HEK293 (cell line): ENCODE results near the gene IQCF2.
A peak's percentile ranks its signal among the peaks of the same experiment; 100 is the strongest.

Source experiments
- CTCF ChIA-PET: fragments of 350-600 bp; formaldehyde crosslinking; extraction: SDS; loops from one replicate; lab custom pipeline; 2021; ENCODE audit warnings: antibody characterized with exemption; lab: Yijun Ruan, JAX
- POLR2A ChIA-PET: fragments of 300-600 bp; formaldehyde crosslinking; extraction: SDS; loops from one replicate; lab custom pipeline; 2020; ENCODE audit warnings: antibody characterized with exemption, inconsistent platforms; lab: Yijun Ruan, JAX
- H3K27ac ChIP-seq: fragments of 200-500 bp; sonication (Bioruptor generic); 2 replicates; pipeline ENCODE4 v1.5.1; 2014; ENCODE audit warnings: low read depth, low read length, control low read depth, inconsistent platforms; ENCODE audit errors: extremely low read depth
- H3K36me3 ChIP-seq, 2 experiments: fragments of 200-500 bp in 1 of 2; sonication (Bioruptor generic) in 1 of 2; 1 replicate in 1 of 2; 2 replicates in 1 of 2; pipeline ENCODE4 v1.5.1; 2014 to 2017; ENCODE audit warnings: inconsistent platforms in 2 of 2, low read length in 2 of 2; ENCODE audit not compliant: control insufficient read depth in 2 of 2, insufficient read depth in 1 of 2
- H3K4me1 ChIP-seq: fragments of 200-500 bp; sonication (Bioruptor generic); 2 replicates; pipeline ENCODE4 v1.5.1; 2014; ENCODE audit warnings: mild to moderate bottlenecking, low read length, inconsistent platforms; ENCODE audit not compliant: control insufficient read depth, insufficient read depth
- H3K4me3 ChIP-seq: 2 replicates; pipeline ENCODE4 v1.5.1; 2011; ENCODE audit warnings: low read depth, mild to moderate bottlenecking, control low read depth, low read length, moderate library complexity
- H3K9me3 ChIP-seq: fragments of 200-500 bp; sonication (Bioruptor generic); 2 replicates; pipeline ENCODE4 v1.5.1; 2014; ENCODE audit warnings: low read depth, low read length, inconsistent platforms; ENCODE audit not compliant: control insufficient read depth, insufficient read depth
- EGR2 ChIP-seq: fragments of 450-650 bp; formaldehyde crosslinking; IDR thresholded peaks from 2 replicates; pipeline ENCODE4 v1.5.1; 2016; ENCODE audit warnings: low read depth, missing biosample characterization, missing genetic modification characterization
- KLF16 ChIP-seq: fragments of 450-650 bp; formaldehyde crosslinking; IDR thresholded peaks from 2 replicates; pipeline ENCODE4 v1.5.1; 2017; ENCODE audit warnings: missing biosample characterization, missing genetic modification characterization
- PBX3 ChIP-seq: sonication (generic); formaldehyde crosslinking; IDR thresholded peaks from 2 replicates; pipeline ENCODE4 v1.8.1; 2022; ENCODE audit warnings: mild to moderate bottlenecking, moderate library complexity, missing genetic modification reagents
- PRDM1 ChIP-seq: fragments of 450-650 bp; formaldehyde crosslinking; IDR thresholded peaks from 2 replicates; pipeline ENCODE4; 2016; ENCODE audit warnings: missing biosample characterization, missing genetic modification characterization
- SALL2 ChIP-seq: fragments of 450-650 bp; formaldehyde crosslinking; IDR thresholded peaks from 2 replicates; pipeline ENCODE4 v1.5.0; 2017; ENCODE audit warnings: missing biosample characterization, mild to moderate bottlenecking, missing genetic modification characterization, borderline replicate concordance
- ZFHX2 ChIP-seq: fragments of 450-650 bp; formaldehyde crosslinking; conservative IDR thresholded peaks from 2 replicates; pipeline ENCODE4 v1.5.1; 2016; ENCODE audit warnings: missing biosample characterization, missing genetic modification characterization
- ZFP37 ChIP-seq: fragments of 450-650 bp; formaldehyde crosslinking; IDR thresholded peaks from 2 replicates; pipeline ENCODE4 v1.5.1; 2016; ENCODE audit warnings: missing biosample characterization, missing genetic modification characterization
- ZNF223 ChIP-seq: fragments of 450-650 bp; formaldehyde crosslinking; IDR thresholded peaks from 2 replicates; pipeline ENCODE4 v1.5.1; 2016; ENCODE audit warnings: missing biosample characterization, missing genetic modification characterization
- ZNF398 ChIP-seq: fragments of 450-650 bp; formaldehyde crosslinking; IDR thresholded peaks from 2 replicates; pipeline ENCODE4 v1.5.1; 2017; ENCODE audit warnings: missing biosample characterization, missing genetic modification characterization
- ZNF518A ChIP-seq: fragments of 450-650 bp; formaldehyde crosslinking; conservative IDR thresholded peaks from 2 replicates; pipeline ENCODE4 v1.5.1; 2016; ENCODE audit warnings: low read depth, missing biosample characterization, missing genetic modification characterization
- ZNF548 ChIP-seq: fragments of 450-650 bp; formaldehyde crosslinking; IDR thresholded peaks from 2 replicates; pipeline ENCODE4 v1.5.1; 2016; ENCODE audit warnings: missing biosample characterization, missing genetic modification characterization
- ZNF707 ChIP-seq: fragments of 450-650 bp; formaldehyde crosslinking; IDR thresholded peaks from 2 replicates; pipeline ENCODE4 v1.5.1; 2016; ENCODE audit warnings: missing biosample characterization, missing genetic modification characterization
- ZSCAN30 ChIP-seq: fragments of 450-650 bp; IDR thresholded peaks from 2 replicates; pipeline ENCODE4 v1.5.1; 2018; ENCODE audit warnings: missing biosample characterization, mild to moderate bottlenecking, missing genetic modification characterization, moderate library complexity
- TF ChIP-seq, protein P1 (sequence below): fragments of 450-650 bp; formaldehyde crosslinking; IDR thresholded peaks from 2 replicates; pipeline ENCODE4 v1.5.1; 2016; ENCODE audit warnings: missing biosample characterization, missing genetic modification characterization
- TF ChIP-seq, protein P2 (sequence below): fragments of 450-650 bp; formaldehyde crosslinking; IDR thresholded peaks from 2 replicates; pipeline ENCODE4 v1.5.1; 2016; ENCODE audit warnings: missing biosample characterization, missing genetic modification characterization

IQCF2 gene

GRCh38 chr3:51874889-51875288, 13.5 kb downstream of the IQCF2 start (continued):
- TF ChIP-seq PBX3 (CRISPR knock-in tag) (no peak), SALL2 (tag by site-specific recombination) (no peak), ZNF518A (tag by site-specific recombination) (no peak), KLF16 (no peak), ZNF223 (no peak), PRDM1 (no peak), ZFP37 (tag by site-specific recombination) (no peak), ZNF548 (tag by site-specific recombination) (no peak)
- TF ChIP-seq, protein P1, sequence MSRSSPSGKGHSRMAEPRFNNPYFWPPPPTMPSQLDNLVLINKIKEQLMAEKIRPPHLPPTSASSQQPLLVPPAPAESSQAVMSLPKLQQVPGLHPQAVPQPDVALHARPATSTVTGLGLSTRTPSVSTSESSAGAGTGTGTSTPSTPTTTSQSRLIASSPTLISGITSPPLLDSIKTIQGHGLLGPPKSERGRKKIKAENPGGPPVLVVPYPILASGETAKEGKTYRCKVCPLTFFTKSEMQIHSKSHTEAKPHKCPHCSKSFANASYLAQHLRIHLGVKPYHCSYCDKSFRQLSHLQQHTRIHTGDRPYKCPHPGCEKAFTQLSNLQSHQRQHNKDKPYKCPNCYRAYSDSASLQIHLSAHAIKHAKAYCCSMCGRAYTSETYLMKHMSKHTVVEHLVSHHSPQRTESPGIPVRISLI (tag by site-specific recombination): no peak

- Histone ChIP-seq H3K9me3 (no peaks in the 10 kb centered on the region), H3K4me1 (no peaks in the 10 kb centered on the region), H3K4me3 (no peak within 1 kb of the TSS), H3K27ac (no peak within 1 kb of the TSS), H3K36me3 (no peaks in the 10 kb centered on the region)
- CTCF ChIA-PET: no interaction called here
- POLR2A ChIA-PET: no interaction called here
- TF ChIP-seq ZNF707: no peak
Measured at GRCh38 chr3:51875501-51875900, 14.1 kb downstream of the IQCF2 start, which contains the start of gene IQCF5. Gene IQCF5, minus strand, starts transcription at chr3:51875601. Its CDS starts 70 bp downstream, at chr3:51875531.

DNA sequence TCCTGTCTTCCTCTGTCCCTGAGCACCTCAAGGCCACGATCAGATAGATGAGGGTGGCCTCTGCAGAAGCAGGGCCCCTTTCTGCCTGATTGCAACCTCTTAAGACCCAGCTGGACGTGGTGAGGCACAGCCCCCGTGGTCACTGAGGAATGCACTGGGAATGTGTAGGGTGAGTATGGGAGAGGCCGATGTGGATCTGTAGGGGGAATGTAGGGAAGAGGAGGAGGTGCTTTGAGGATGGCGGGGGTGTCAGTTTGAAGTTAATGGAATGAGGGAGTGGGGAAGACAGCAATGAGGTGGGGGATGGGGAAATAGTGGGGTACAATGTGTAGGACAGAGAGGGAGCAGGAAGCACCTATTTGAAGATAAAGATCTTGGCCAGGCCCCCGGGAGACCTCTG, 14.8 kb downstream of the IQCF2 start:
- H3K4me1 ChIP-seq: no peaks in the 10 kb centered on the region
- H3K9me3 ChIP-seq: no peaks in the 10 kb centered on the region
- ChIA-PET CTCF (interaction anchor here (0.5 kb wide), 1 partner anchor 25 kb away, joined by 3 read pairs; no protein-coding TSS in a partner anchor), POLR2A (no interaction called here)
- TF ChIP-seq ZSCAN30 (no peak), ZNF398 (tag by site-specific recombination) (no peak), ZFHX2 (tag by site-specific recombination) (0 out of 2 replicates have a peak, but pooled peaks have one; percentile 20), EGR2 (peak; percentile 18; the same call in 1 of the 2 replicates)
- TF ChIP-seq, protein P2, sequence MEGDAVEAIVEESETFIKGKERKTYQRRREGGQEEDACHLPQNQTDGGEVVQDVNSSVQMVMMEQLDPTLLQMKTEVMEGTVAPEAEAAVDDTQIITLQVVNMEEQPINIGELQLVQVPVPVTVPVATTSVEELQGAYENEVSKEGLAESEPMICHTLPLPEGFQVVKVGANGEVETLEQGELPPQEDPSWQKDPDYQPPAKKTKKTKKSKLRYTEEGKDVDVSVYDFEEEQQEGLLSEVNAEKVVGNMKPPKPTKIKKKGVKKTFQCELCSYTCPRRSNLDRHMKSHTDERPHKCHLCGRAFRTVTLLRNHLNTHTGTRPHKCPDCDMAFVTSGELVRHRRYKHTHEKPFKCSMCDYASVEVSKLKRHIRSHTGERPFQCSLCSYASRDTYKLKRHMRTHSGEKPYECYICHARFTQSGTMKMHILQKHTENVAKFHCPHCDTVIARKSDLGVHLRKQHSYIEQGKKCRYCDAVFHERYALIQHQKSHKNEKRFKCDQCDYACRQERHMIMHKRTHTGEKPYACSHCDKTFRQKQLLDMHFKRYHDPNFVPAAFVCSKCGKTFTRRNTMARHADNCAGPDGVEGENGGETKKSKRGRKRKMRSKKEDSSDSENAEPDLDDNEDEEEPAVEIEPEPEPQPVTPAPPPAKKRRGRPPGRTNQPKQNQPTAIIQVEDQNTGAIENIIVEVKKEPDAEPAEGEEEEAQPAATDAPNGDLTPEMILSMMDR (tag by site-specific recombination): no peak
- H3K27ac ChIP-seq: no peak overlapping the region
- no peak overlapping the region for H3K4me3 ChIP-seq
- no peaks in the 10 kb centered on the region for H3K36me3 ChIP-seq
